Osteocyte (in vitro differentiated cells): Measurements from ENCODE around the gene TFE3. TPM values are rescaled to one million over a fixed set of nuclear protein-coding genes. Genes with fewer than 3 reads are reported as not detected.

Experiments used
- DNase-seq: peaks from one replicate; pipeline ENCODE4 v3.0.0; 2021; ENCODE audit warnings: mixed read lengths; ENCODE audit not compliant: unreplicated experiment; ENCODE audit errors: extremely low spot score
- H3K27ac Mint-ChIP-seq: one replicate; pipeline ENCODE4 v1.8.0; 2021; ENCODE audit warnings: mild to moderate bottlenecking, mixed read lengths; ENCODE audit not compliant: unreplicated experiment
- H3K27me3 Mint-ChIP-seq: one replicate; pipeline ENCODE4 v1.8.0; 2021; ENCODE audit warnings: mixed read lengths; ENCODE audit not compliant: unreplicated experiment
- H3K36me3 Mint-ChIP-seq: one replicate; pipeline ENCODE4 v1.8.0; 2021; ENCODE audit warnings: mixed read lengths; ENCODE audit not compliant: unreplicated experiment
- H3K4me1 Mint-ChIP-seq: one replicate; pipeline ENCODE4 v1.8.0; 2021; ENCODE audit warnings: mixed read lengths; ENCODE audit not compliant: unreplicated experiment
- H3K4me3 Mint-ChIP-seq: one replicate; pipeline ENCODE4 v1.8.0; 2021; ENCODE audit warnings: mild to moderate bottlenecking, moderate library complexity, mixed read lengths; ENCODE audit not compliant: unreplicated experiment
- H3K9me3 Mint-ChIP-seq: one replicate; pipeline ENCODE4 v1.8.0; 2021; ENCODE audit warnings: mixed read lengths; ENCODE audit not compliant: unreplicated experiment
- total RNA-seq: library from RNA; stranded (reverse); gene quantifications from 2 replicates; pipeline ENCODE4 v1.2.1, GENCODE V29; 2021
- TF ChIP-seq, protein P1 (sequence below): fragments of 200-600 bp; sonication (generic); IDR thresholded peaks from 2 replicates; pipeline ENCODE4 v1.5.0; 2021; ENCODE audit warnings: antibody characterized with exemption, mild to moderate bottlenecking, moderate library complexity

The TFE3 gene
- total RNA-seq, 1 donor from 2014 or later, result 51.8 TPM

DNA sequence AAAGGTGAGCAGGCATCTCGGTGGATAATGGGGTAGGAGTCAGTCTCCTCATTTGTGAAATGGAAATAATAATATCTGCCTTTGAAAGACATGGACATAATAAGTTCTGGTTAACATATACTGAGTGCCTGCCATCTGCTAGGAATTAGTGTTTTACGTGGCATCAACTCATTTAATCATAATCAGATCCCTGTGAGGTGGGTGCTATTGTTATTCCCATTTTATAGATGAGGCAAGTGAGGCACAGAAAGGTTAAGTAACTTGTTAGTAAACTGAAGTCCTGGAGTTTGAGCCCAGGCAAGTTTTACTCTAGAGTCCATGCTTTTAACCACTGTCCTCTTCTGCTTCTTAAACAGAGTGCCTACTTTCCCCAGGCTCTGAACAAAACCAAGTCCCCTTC is 23.1 kb upstream of the TFE3 start:
- TF ChIP-seq, protein P1, sequence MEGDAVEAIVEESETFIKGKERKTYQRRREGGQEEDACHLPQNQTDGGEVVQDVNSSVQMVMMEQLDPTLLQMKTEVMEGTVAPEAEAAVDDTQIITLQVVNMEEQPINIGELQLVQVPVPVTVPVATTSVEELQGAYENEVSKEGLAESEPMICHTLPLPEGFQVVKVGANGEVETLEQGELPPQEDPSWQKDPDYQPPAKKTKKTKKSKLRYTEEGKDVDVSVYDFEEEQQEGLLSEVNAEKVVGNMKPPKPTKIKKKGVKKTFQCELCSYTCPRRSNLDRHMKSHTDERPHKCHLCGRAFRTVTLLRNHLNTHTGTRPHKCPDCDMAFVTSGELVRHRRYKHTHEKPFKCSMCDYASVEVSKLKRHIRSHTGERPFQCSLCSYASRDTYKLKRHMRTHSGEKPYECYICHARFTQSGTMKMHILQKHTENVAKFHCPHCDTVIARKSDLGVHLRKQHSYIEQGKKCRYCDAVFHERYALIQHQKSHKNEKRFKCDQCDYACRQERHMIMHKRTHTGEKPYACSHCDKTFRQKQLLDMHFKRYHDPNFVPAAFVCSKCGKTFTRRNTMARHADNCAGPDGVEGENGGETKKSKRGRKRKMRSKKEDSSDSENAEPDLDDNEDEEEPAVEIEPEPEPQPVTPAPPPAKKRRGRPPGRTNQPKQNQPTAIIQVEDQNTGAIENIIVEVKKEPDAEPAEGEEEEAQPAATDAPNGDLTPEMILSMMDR, result no peak
- no peak overlapping the region for H3K27ac Mint-ChIP-seq
- peaks cover 3% of the 10 kb centered on the region for H3K9me3 Mint-ChIP-seq

DNA sequence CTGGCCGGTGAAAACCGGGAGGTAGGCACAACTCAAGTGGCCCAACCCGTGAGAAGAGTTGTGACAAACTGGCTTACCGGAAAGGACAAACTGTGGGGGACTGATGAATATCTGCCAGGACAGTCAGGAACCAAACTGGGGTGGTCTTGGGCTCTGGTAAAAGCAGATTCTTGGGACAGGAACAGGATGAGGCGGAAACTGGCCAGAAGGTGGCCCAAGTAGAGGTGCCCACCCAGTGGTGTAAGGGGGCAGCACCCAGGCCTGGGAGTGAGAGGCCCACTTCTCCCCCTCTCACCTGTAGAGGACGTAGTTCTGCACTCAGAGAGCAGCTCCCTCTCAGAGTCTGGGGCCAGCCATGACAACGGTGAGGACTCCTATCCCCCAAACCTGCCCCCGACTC is 21.6 kb upstream of the TFE3 start:
- no peak overlapping the region for H3K27ac Mint-ChIP-seq
- no peaks in the 10 kb centered on the region for H3K4me1 Mint-ChIP-seq
- no peaks in the 10 kb centered on the region for H3K27me3 Mint-ChIP-seq
- H3K4me3 Mint-ChIP-seq, result no peak overlapping the region
- no peak for DNase-seq
- H3K36me3 Mint-ChIP-seq, result no peaks in the 10 kb centered on the region
- TF ChIP-seq, protein P1, result no peak
- peaks cover 3% of the 10 kb centered on the region for H3K9me3 Mint-ChIP-seq

More for the DNA sequence above, 23.1 kb upstream of the TFE3 start:
- H3K27me3 Mint-ChIP-seq, result no peaks in the 10 kb centered on the region
- no peaks in the 10 kb centered on the region for H3K4me1 Mint-ChIP-seq
- DNase-seq, result no peak
- H3K4me3 Mint-ChIP-seq, result no peak overlapping the region
- no peaks in the 10 kb centered on the region for H3K36me3 Mint-ChIP-seq

DNA sequence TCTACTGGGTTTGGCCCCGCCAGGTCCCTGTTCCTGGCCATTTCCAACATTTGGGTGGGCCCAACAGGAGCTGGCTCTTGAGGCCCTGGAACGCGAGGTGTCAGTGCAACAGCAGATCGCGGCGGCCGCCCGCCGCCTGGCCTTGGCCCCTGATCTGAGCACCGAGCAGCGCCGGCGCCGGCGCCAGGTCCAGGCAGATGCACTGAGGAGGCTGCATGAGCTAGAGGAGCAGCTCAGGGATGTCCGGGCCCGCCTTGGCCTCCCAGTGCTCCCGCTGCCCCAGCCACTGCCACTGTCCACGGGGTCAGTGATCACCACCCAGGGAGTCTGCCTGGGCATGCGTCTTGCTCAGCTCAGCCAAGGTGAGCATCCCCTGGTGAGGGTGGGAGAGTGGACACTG is 21.1 kb upstream of the TFE3 start:
- Mint-ChIP-seq H3K9me3 (peaks cover 3% of the 10 kb centered on the region), H3K4me3 (no peak overlapping the region), H3K36me3 (no peaks in the 10 kb centered on the region), H3K27ac (no peak overlapping the region), H3K27me3 (no peaks in the 10 kb centered on the region), H3K4me1 (no peaks in the 10 kb centered on the region)
- TF ChIP-seq, protein P1, result no peak
- DNase-seq, result no peak

DNA sequence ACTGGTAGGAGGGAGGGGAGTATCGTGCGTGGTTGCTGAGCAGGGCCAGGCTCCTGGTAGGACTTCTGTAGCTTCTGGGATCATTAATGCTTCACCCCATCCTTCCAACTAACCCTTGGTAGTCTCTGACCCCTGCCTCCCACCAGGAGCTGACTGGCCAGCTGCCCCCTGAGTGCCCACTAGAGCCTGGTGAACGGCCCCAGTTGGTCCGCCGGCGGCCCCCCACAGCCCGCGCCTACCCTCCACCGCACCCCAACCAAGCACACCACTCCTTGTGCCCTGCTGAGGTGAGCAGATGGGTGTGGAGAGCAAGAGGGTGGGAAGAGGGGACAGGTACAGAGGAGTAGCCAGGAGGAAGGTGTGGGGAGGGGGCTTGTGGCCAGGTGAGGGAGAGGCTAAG is 20.6 kb upstream of the TFE3 start:
- Mint-ChIP-seq H3K27me3 (no peaks in the 10 kb centered on the region), H3K27ac (no peak overlapping the region), H3K4me1 (no peaks in the 10 kb centered on the region), H3K36me3 (no peaks in the 10 kb centered on the region), H3K4me3 (no peak overlapping the region), H3K9me3 (peaks cover 3% of the 10 kb centered on the region)
- no peak for DNase-seq
- TF ChIP-seq, protein P1, result no peak

DNA sequence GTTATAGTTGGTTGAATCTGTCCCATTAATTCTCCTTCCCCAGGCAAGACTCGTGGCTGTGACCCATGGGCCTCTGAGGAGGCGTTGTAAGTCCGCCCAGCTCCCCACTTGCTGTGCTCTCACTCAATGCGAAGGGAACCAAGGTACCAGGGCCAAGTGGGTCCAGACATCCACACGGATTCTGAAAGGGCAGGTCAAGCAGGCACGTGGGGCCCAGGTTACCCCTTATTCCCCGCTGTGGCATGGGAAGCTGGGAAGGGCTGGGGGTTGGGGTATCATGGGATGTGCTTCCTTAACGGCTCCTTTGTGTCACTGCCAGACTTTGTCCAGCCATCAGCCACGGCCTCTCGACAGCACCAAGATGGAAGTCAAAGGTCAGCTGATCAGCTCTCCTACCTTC is 18.8 kb upstream of the TFE3 start:
- H3K4me3 Mint-ChIP-seq, result no peak overlapping the region
- H3K36me3 Mint-ChIP-seq, result no peaks in the 10 kb centered on the region
- H3K27ac Mint-ChIP-seq, result no peak overlapping the region
- no peaks in the 10 kb centered on the region for H3K27me3 Mint-ChIP-seq
- TF ChIP-seq, protein P1, result no peak
- peaks cover 3% of the 10 kb centered on the region for H3K9me3 Mint-ChIP-seq
- H3K4me1 Mint-ChIP-seq, result no peaks in the 10 kb centered on the region
- no peak for DNase-seq
